Stimulated activated CD8-positive, alpha-beta memory T cell treated with anti-CD3 and anti-CD28 coated beads, Interleukin-7, amount 100 ng/mL, for 1 hour (primary cell): ENCODE results near the gene PCDHGA7.
"Not testable (repeated sequence)": the region's sequence is repeated elsewhere in the genome, so short reads cannot be mapped to it uniquely, and the experiment has no call there.

Source experiments
- DNase-seq, 2 donors: peaks; one replicate each; pipeline ENCODE4 v3.0.0-alpha.2; 2020; ENCODE audit warnings: low read depth in 2 of 2

Gene PCDHGA7

GRCh38 chr5:141398608-141399007 is 16.1 kb downstream of the PCDHGA7 start:
- DNase-seq, result no peak

DNA sequence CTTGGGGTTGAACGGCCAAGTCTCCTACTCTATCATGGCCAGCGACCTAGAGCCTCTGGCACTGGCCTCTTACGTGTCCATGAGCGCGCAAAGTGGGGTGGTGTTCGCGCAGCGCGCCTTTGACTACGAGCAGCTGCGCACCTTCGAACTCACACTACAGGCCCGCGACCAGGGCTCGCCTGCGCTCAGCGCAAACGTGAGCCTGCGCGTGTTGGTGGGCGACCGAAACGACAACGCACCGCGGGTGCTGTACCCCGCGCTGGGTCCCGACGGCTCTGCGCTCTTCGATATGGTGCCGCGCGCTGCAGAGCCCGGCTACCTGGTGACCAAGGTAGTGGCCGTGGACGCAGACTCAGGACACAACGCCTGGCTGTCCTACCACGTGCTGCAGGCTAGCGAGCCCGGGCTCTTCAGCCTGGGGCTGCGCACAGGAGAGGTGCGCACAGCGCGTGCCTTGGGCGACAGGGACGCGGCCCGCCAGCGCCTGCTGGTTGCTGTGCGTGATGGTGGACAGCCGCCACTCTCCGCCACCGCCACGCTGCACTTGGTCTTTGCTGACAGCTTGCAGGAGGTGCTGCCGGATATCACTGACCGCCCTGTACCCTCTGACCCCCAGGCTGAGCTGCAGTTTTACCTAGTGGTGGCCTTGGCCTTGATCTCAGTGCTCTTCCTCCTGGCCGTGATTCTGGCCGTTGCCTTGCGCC is 17.2 kb downstream of the PCDHGA7 start:
- DNase-seq, result no peak

GRCh38 chr5:141402553-141403243 is 20.2 kb downstream of the PCDHGA7 start, which contains the start of gene PCDHGA9:
TSS of gene PCDHGA9 (plus strand) at chr5:141402778. CDS start at chr5:141402953, 175 bp downstream.
- DNase-seq, result no peak

DNA sequence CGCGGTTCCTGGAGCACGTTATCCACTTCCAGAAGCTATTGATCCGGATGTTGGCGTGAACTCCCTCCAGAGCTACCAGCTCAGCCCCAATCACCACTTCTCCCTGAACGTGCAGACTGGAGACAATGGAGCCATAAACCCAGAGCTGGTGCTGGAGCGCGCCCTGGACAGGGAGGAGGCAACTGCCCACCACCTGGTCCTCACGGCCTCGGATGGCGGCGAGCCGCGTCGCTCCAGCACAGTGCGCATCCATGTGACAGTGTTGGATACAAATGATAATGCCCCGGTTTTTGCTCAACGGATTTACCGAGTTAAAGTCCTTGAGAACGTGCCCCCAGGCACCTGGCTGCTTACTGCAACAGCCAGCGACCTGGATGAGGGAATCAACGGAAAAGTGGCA is 20.8 kb downstream of the PCDHGA7 start:
- DNase-seq, result no peak

DNA sequence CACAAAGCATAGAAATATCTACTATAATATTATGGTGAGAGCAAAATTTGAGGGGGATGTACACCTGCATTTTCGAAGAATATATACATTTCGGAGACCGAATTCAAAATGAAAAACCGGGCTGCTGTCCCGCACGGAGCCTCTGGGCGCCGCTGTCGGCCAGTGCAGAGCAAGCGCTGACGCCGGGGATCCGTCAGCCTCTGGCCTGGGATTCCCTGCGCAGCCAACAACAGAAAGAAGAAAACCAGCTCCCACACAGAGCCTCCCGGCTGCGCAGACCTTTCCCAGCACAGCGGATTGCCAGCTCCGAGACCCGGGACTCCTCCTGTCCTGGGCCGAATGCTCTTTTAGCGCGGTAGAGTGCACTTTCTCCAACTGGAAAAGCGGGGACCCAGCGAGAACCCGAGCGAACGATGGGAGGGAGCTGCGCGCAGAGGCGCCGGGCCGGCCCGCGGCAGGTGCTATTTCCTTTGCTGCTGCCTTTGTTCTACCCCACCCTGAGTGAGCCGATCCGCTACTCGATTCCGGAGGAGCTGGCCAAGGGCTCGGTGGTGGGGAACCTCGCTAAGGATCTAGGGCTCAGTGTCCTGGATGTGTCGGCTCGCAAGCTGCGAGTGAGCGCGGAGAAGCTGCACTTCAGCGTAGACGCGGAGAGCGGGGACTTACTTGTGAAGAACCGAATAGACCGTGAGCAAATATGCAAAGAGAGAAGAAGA is 25.4 kb downstream of the PCDHGA7 start, which contains the start of gene PCDHGB6:
PCDHGB6 (plus strand) TSS at position 232 of the 716 bp plus-strand sequence; CDS start at position 414, 182 bp downstream.
- DNase-seq, result not testable (repeated sequence)

- no peak for DNase-seq
Observed at GRCh38 chr5:141409598-141410306, 27.2 kb downstream of the PCDHGA7 start.

DNA sequence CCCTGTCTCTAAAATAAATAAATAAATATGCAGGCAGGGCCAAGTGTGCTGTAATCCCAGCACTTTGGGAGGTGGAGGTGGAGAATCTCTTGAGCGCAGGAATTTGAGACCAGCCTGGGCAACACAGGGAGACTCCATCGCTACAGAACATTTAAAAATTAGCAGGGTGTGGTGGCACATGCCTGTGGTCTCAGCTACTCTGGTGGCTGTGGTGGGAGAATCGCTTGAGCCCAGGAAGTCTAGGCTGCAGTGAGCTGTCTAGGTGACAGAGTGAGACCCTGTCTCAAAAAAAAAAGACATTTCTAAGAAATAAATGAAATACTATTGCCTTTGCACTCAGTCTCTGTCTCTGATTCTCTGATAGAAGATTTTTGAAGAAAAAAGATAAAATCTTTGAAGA is 29.0 kb downstream of the PCDHGA7 start:
- DNase-seq, result no peak

DNA sequence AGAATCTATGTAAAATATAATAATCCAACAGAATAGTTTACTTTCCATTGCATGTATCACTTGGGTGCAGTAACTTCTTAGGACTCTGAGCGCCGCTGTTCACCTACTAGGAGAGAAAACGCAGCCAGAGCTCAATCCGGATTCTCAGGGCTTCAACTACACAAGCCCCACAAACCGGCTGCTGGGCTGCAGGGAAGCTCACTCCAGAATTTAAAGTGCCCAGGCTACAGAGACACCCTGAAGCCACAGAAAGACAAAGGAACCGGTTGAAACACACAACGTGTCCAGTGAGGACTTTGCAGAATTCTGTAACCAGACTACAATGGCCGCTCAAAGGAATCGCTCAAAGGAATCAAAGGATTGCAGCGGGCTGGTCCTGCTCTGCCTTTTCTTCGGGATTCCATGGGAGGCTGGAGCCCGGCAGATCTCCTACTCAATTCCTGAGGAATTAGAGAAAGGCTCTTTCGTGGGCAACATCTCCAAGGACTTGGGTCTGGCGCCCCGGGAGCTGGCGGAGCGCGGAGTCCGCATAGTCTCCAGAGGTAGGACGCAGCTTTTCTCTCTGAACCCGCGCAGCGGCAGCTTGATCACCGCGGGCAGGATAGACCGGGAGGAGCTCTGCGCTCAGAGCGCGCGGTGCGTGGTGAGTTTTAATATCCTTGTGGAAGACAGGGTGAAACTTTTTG is 30.5 kb downstream of the PCDHGA7 start, which contains the start of gene PCDHGA10:
PCDHGA10 (plus strand) TSS at position 134 of the 686 bp plus-strand sequence; CDS start at position 323, 189 bp downstream.
- DNase-seq, result no peak

DNA sequence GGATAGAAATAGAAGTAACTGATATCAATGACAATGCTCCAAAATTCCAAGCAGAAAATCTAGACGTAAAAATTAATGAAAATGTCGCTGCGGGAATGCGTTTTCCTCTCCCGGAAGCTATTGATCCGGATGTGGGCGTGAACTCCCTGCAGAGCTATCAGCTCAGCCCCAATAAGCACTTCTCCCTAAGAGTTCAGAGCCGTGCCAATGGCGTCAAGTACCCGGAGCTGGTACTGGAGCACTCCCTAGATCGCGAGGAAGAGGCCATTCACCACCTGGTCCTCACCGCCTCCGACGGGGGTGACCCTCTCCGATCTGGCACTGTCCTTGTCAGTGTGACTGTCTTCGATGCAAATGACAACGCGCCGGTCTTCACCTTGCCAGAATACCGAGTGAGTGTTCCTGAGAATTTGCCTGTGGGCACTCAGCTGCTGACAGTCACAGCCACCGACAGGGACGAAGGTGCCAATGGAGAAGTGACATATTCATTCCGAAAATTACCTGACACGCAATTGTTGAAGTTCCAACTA is 31.1 kb downstream of the PCDHGA7 start:
- no peak for DNase-seq

- DNase-seq, result not testable (repeated sequence)
Observed at GRCh38 chr5:141414548-141415274, 32.2 kb downstream of the PCDHGA7 start.

DNA sequence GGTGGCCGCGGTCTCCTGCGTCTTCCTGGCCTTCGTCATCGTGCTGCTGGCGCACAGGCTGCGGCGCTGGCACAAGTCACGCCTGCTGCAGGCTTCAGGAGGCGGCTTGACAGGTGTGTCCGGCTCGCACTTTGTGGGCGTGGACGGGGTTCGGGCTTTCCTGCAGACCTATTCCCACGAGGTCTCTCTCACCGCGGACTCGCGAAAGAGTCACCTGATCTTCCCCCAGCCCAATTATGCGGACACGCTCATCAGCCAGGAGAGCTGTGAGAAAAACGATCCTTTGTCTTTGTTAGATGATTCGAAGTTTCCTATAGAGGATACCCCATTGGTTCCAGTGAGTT is 32.7 kb downstream of the PCDHGA7 start:
- not testable (repeated sequence) for DNase-seq

DNA sequence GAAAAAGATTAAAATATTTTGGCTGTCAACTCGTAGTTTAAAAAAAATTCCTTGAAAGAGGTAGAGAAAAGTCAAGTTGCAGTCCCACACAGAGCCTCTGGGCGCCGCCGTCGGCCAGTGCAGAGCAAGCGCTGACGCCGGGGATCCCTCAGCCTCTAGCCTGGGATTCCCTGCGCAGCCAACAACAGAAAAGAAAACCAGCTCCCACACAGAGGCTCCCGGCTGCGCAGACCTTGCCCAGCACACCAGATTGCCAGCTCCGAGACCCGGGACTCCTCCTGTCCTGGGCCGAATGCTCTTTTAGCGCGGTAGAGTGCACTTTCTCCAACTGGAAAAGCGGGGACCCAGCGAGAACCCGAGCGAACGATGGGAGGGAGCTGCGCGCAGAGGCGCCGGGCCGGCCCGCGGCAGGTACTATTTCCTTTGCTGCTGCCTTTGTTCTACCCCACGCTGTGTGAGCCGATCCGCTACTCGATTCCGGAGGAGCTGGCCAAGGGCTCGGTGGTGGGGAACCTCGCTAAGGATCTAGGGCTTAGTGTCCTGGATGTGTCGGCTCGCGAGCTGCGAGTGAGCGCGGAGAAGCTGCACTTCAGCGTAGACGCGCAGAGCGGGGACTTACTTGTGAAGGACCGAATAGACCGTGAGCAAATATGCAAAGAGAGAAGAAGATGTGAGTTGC is 35.1 kb downstream of the PCDHGA7 start, which contains the start of gene PCDHGB7:
PCDHGB7 (plus strand) TSS at position 184 of the 679 bp plus-strand sequence; CDS start at position 367, 183 bp downstream.
- not testable (repeated sequence) for DNase-seq

GRCh38 chr5:141419074-141419880 is 36.7 kb downstream of the PCDHGA7 start:
- no peak for DNase-seq

- DNase-seq, result no peak
Observed at GRCh38 chr5:141420855-141421488, 38.4 kb downstream of the PCDHGA7 start, which contains the start of gene PCDHGA11. TSS of gene PCDHGA11 (plus strand) at chr5:141421051. CDS start at chr5:141421228, 177 bp downstream.

DNA sequence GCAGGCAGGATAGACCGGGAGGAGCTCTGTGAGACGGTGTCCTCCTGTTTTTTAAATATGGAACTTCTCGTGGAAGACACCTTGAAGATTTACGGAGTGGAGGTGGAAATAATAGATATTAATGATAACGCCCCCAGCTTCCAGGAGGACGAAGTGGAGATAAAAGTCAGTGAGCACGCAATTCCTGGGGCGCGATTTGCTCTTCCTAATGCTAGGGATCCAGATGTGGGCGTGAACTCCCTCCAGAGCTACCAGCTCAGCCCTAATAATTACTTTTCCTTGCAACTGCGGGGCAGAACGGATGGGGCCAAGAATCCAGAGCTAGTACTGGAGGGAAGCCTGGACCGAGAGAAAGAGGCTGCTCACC is 38.9 kb downstream of the PCDHGA7 start:
- no peak for DNase-seq

- DNase-seq, result no peak
Observed at GRCh38 chr5:141422742-141423291, 40.3 kb downstream of the PCDHGA7 start.

- DNase-seq, result no peak
Observed at GRCh38 chr5:141427783-141428426, 45.4 kb downstream of the PCDHGA7 start.
